GM12878 (cell line): Measurements from ENCODE around the gene NKG7. TPM values are rescaled to one million over a fixed set of nuclear protein-coding genes. Genes with fewer than 3 reads are reported as not detected.

Experiments used
- ATAC-seq: fragments of 200-7000 bp; cut with Tn5 transposase; 3 replicates; pipeline ENCODE4 v1.9.1; 2020; ENCODE audit warnings: mild to moderate bottlenecking, moderate library complexity
- BruUV-seq: library from RNA; stranded (reverse); fragments of 400-500 nt; replicated peaks from 2 replicates; lab custom pipeline; 2021; lab: Mats Ljungman, UMichigan
- CTCF ChIA-PET: fragments of 300-600 bp; sonication (Branson Sonifier 250); formaldehyde crosslinking; extraction: SDS; loops from one replicate; lab custom pipeline; 2021; ENCODE audit warnings: inconsistent platforms; lab: Yijun Ruan, JAX
- POLR2A ChIA-PET: fragments of 350-600 bp; formaldehyde crosslinking; extraction: SDS; loops from one replicate; lab custom pipeline; 2021; ENCODE audit warnings: inconsistent platforms; lab: Charles Lee
- RAD21 ChIA-PET: fragments of 300-600 bp; sonication (Branson Sonifier 250); formaldehyde crosslinking; loops from one replicate; lab custom pipeline; 2023; ENCODE audit warnings: antibody characterized with exemption; ENCODE audit not compliant: unreplicated experiment; lab: Charles Lee
- SMC1A ChIA-PET: fragments of 300-600 bp; sonication (Branson Sonifier 250); formaldehyde crosslinking; loops from one replicate; lab custom pipeline; 2023; ENCODE audit not compliant: unreplicated experiment, uncharacterized antibody; lab: Charles Lee
- DNase-seq: peaks from one replicate; pipeline ENCODE4 v3.0.0-alpha.2; 2011; ENCODE audit warnings: low read depth, low spot score
- FAIRE-seq: peaks from 3 replicates; lab custom pipeline; 2011; peaks lifted over from hg19 to GRCh38; lab: Jason Lieb, UNC
- H2AFZ ChIP-seq: 2 replicates; pipeline ENCODE4 v1.6.0; 2011; ENCODE audit warnings: low read depth, low read length, control low read depth; ENCODE audit not compliant: control insufficient read depth
- H3K27ac ChIP-seq: 2 replicates; pipeline ENCODE4 v1.5.1; 2011; ENCODE audit warnings: control low read depth; ENCODE audit not compliant: control insufficient read depth, insufficient read depth
- H3K27me3 ChIP-seq, 2 experiments: replicated peaks in 1 of 2; 2 replicates each; pipeline versions ENCODE4 v1.6.0 to v1.6.1; 2011; ENCODE audit warnings: low read length in 1 of 2; ENCODE audit not compliant: control insufficient read depth in 2 of 2, insufficient read depth in 2 of 2
- H3K36me3 ChIP-seq, 2 experiments: 2 replicates each; pipeline ENCODE4 v1.5.1; 2011; ENCODE audit warnings: low read length in 1 of 2; ENCODE audit not compliant: control insufficient read depth in 2 of 2, insufficient read depth in 2 of 2
- H3K4me1 ChIP-seq: 2 replicates; pipeline ENCODE4 v1.6.1; 2011; ENCODE audit warnings: mild to moderate bottlenecking, low read length, moderate library complexity, mixed read lengths; ENCODE audit not compliant: control insufficient read depth, insufficient read depth
- H3K4me2 ChIP-seq: 2 replicates; pipeline ENCODE4 v1.6.0; 2011; ENCODE audit warnings: control low read depth; ENCODE audit not compliant: control insufficient read depth, insufficient read depth
- H3K4me3 ChIP-seq: fragments of 200-600 bp; sonication (generic); 2 replicates; pipeline ENCODE4 v1.5.1; 2016
- H3K79me2 ChIP-seq: 2 replicates; pipeline ENCODE4 v1.6.0; 2011; ENCODE audit warnings: low read length; ENCODE audit not compliant: control insufficient read depth, insufficient read depth
- H3K9ac ChIP-seq: 2 replicates; pipeline ENCODE4 v1.8.0; 2011; ENCODE audit warnings: low read length, control low read depth, mixed read lengths; ENCODE audit not compliant: control insufficient read depth, insufficient read depth
- H3K9me3 ChIP-seq: replicated peaks from 3 replicates; pipeline ENCODE4 v1.5.1; 2011; ENCODE audit warnings: mild to moderate bottlenecking, low read length; ENCODE audit not compliant: control insufficient read depth, insufficient read depth
- H4K20me1 ChIP-seq: 2 replicates; pipeline ENCODE4 v1.6.0; 2011; ENCODE audit not compliant: control insufficient read depth, insufficient read depth
- BACH1 ChIP-seq: fragments of 450-650 bp; IDR thresholded peaks from 2 replicates; pipeline ENCODE4 v1.6.1; 2017; ENCODE audit warnings: mild to moderate bottlenecking, borderline replicate concordance
- BCL11A ChIP-seq: IDR thresholded peaks from 2 replicates; pipeline ENCODE4 v1.6.1; 2011; ENCODE audit warnings: low read depth, low read length
- BMI1 ChIP-seq: fragments of 450-650 bp; IDR thresholded peaks from 2 replicates; pipeline ENCODE4 v1.6.1; 2016; ENCODE audit warnings: mild to moderate bottlenecking, moderate library complexity, borderline replicate concordance
- CHD2 ChIP-seq: IDR thresholded peaks from 2 replicates; pipeline ENCODE4 v1.6.1; 2011; ENCODE audit warnings: low read depth, low read length, improper control_type of control experiment, borderline replicate concordance
- EGR1 ChIP-seq, 2 experiments: IDR thresholded peaks; 1 replicate in 1 of 2; 2 replicates in 1 of 2; pipeline ENCODE4 v1.6.1; 2011 to 2012; ENCODE audit warnings: low read depth in 2 of 2, low read length in 2 of 2, borderline replicate concordance in 1 of 2, mild to moderate bottlenecking in 1 of 2, moderate library complexity in 1 of 2
- HDGF ChIP-seq: fragments of 450-650 bp; IDR thresholded peaks from 2 replicates; pipeline ENCODE4 v1.6.1; 2016; ENCODE audit warnings: antibody characterized with exemption
- HSF1 ChIP-seq: fragments of 150-350 bp; IDR thresholded peaks from 2 replicates; pipeline ENCODE4 v1.6.1; 2014; ENCODE audit warnings: mild to moderate bottlenecking, low read depth, low read length
- JUND ChIP-seq: IDR thresholded peaks from 2 replicates; pipeline ENCODE4 v1.6.1; 2012; ENCODE audit warnings: low read depth, mild to moderate bottlenecking, low read length, improper control_type of control experiment, moderate library complexity
- RELA ChIP-seq: fragments of 450-650 bp; IDR thresholded peaks from 2 replicates; pipeline ENCODE4 v1.8.0; 2014; ENCODE audit warnings: borderline replicate concordance; ENCODE audit not compliant: partially characterized antibody
- SIX5 ChIP-seq: IDR thresholded peaks from 2 replicates; pipeline ENCODE4 v1.6.1; 2011; ENCODE audit warnings: mild to moderate bottlenecking, low read depth, low read length, moderate library complexity; ENCODE audit not compliant: severe bottlenecking
- SMAD1 ChIP-seq: fragments of 450-650 bp; IDR thresholded peaks from 2 replicates; pipeline ENCODE4 v1.6.1; 2018; ENCODE audit warnings: mild to moderate bottlenecking, low read depth; ENCODE audit not compliant: partially characterized antibody
- SPI1 ChIP-seq: IDR thresholded peaks from 2 replicates; pipeline ENCODE4 v1.6.1; 2011; ENCODE audit warnings: low read depth, mild to moderate bottlenecking, low read length, moderate library complexity, borderline replicate concordance; ENCODE audit not compliant: insufficient read depth
- SREBF2 ChIP-seq: IDR thresholded peaks from 2 replicates; pipeline ENCODE4 v1.6.1; 2012; ENCODE audit warnings: mild to moderate bottlenecking, low read length
- TAF1 ChIP-seq: IDR thresholded peaks from 2 replicates; pipeline ENCODE4 v1.6.1; 2011; ENCODE audit warnings: mild to moderate bottlenecking, low read depth, low read length, borderline replicate concordance
- WGBS: methylation state at CpG from one replicate; pipeline ENCODE4 v1.1.6; 2016; ENCODE audit warnings: low lambda C conversion rate; ENCODE audit not compliant: insufficient replicate concordance, insufficient coverage; ENCODE audit errors: missing lambda C conversion rate; 5-methylcytosine and 5-hydroxymethylcytosine counted together
- in situ Hi-C: fragments of 300-500 bp; cut with MboI; formaldehyde crosslinking; loops from 9 replicates; pipeline ENCODE4 v1.14.3; 2018; ENCODE audit warnings: mixed read lengths
- intact Hi-C: fragments of 100-400 bp; cut with micrococcal nuclease; formaldehyde crosslinking; loops from one replicate; pipeline ENCODE4 v1.14.2; 2022; ENCODE audit not compliant: unreplicated experiment
- polyA plus RNA-seq, 11 experiments: library from polyadenylated mRNA; depleted of rRNA in 4 of 11; unstranded in 6 of 11; stranded (reverse) in 5 of 11; fragments of >200 nt; fragmentation: Nextera tagmentation in 4 of 11; fragmentation: Illumina TruSeq in 1 of 11; extraction: Ambion mirVana in 4 of 11; extraction: Trizol in 1 of 11; gene quantifications; 1 replicate in 1 of 11; 2 replicates in 10 of 11; pipeline versions ENCODE4 v1.2.1 to v1.2.3, GENCODE V29; 2011 to 2016; ENCODE audit warnings: inconsistent platforms in 2 of 11, missing spikeins in 2 of 11, low read depth in 1 of 11
- total RNA-seq, 4 experiments: library from RNA; depleted of rRNA in 3 of 4; stranded (reverse); fragments of >200 nt in 3 of 4; fragmentation: Illumina TruSeq in 1 of 4; extraction: Trizol in 1 of 4; gene quantifications; 2 replicates each; pipeline versions ENCODE4 v1.2.1 to v1.2.3, GENCODE V29; 2013 to 2021

NKG7 gene
- total and polyA plus RNA-seq, 10 of the 15 experiments (the other 5 are each of a cell fraction or from before 2014, with no cell fraction given), result 10.0 to 48.7 (median 22.3) TPM

- Histone ChIP-seq H3K4me2 (0 out of 2 replicates have a peak overlapping the region, but pooled peaks have one; percentile 48), H3K9ac (no peak overlapping the region), H3K79me2 (no peaks in the 10 kb centered on the region), H3K27me3 (no peaks in the 10 kb centered on the region), H3K4me3 (no peak overlapping the region), H3K4me1 (no peaks in the 10 kb centered on the region), H2AFZ (no peak overlapping the region), H4K20me1 (no peaks in the 10 kb centered on the region), H3K27ac (no peak overlapping the region), H3K36me3 (no peaks in the 10 kb centered on the region), H3K9me3 (no peaks in the 10 kb centered on the region)
- BruUV-seq, result no TSS peak
- TF ChIP-seq BACH1, result no peak
- TF ChIP-seq BCL11A, result no peak
- no peak for TF ChIP-seq BMI1
- TF ChIP-seq EGR1 (IDR thresholded peaks at IDR 0.05; ENCODE audit: borderline replicate concordance in 1 of 2, low read depth in 2 of 2, low read length in 2 of 2), result no peak
- TF ChIP-seq JUND, result no peak
- no peak for TF ChIP-seq TAF1
- TF ChIP-seq SMAD1, result no peak
- TF ChIP-seq RELA, result no peak
- TF ChIP-seq SREBF2, result no peak
- no peak for TF ChIP-seq SIX5
- no peak for TF ChIP-seq HDGF
- TF ChIP-seq HSF1, result no peak
- no peak for TF ChIP-seq SPI1
- no peak for TF ChIP-seq CHD2
- ChIA-PET SMC1A (no interaction called here), POLR2A (no interaction called here), RAD21 (no interaction called here), CTCF (no interaction called here)
- no peak for DNase-seq
- intact Hi-C loops (no loop called here), in situ Hi-C loops (no loop called here)
- FAIRE-seq, result no peak
- WGBS, result 41% methylated on average over 46 of the region's 75 CpGs
- ATAC-seq, result peak; percentile 59; the same call in 2 of the 3 replicates
Observed at GRCh38 chr19:51327066-51328001, 45.1 kb downstream of the NKG7 start.
